ENCODE data around the gene CFAP161.
A peak's percentile ranks its signal among the peaks of the same experiment; 100 is the strongest.

Gene CFAP161, protein sequence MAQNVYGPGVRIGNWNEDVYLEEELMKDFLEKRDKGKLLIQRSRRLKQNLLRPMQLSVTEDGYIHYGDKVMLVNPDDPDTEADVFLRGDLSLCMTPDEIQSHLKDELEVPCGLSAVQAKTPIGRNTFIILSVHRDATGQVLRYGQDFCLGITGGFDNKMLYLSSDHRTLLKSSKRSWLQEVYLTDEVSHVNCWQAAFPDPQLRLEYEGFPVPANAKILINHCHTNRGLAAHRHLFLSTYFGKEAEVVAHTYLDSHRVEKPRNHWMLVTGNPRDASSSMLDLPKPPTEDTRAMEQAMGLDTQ

DNA sequence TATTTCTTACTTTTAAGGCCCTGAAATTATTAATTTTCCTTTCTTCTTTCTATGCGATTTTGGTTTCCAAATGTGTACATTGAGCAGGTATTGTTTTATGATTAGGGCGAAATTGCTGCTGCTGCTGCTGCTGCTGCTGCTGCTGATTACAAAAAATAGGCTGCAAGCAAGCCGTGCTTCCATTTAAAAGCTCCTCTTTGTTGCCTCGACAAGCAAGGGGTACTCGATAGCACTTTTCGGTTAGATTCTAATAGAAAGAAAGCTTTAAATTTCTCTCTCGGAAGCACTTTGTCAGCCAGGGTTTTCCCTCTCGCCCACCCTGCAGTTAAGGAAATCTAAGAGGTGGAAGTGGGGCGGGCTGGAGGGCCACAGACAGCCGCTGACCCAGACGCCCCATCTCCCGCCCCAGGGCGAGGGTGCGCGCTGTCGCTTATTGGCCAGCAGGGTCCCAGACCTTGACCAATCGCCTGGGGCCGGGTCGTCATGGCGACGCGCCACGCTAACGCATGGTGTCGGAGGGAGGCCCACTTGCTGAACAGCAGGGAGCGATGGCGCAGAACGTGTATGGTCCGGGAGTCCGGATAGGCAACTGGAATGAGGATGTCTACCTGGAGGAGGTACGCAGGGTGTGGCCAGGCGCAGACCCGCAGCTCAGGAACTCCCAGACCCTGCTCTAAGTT, at the start of gene CFAP161:
TSS of gene CFAP161 (plus strand) at position 489 of the 680 bp plus-strand sequence. CDS start at position 549, 60 bp downstream.
- no peak for DNase-seq

DNA sequence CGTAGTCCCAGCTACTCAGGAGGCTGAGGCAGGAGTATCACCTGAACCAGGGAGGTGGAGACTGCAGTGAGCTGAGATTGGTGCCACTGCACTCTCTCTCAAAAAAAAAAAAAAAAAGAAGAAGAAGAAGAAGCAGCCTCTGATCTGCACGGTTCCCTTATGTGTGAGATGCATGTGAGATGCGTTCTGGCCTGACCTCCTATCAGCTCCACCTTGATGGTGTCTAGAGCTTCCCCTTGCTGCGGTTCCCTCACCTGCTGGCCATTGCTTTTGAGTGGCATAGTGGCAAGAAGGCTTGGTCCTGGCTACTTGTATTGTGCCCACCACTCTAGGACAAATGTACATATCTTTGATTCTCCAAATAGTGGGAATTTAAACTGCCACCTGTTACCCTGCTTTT, 49.4 kb upstream of the CFAP161 start:
- no peak for DNase-seq

DNA sequence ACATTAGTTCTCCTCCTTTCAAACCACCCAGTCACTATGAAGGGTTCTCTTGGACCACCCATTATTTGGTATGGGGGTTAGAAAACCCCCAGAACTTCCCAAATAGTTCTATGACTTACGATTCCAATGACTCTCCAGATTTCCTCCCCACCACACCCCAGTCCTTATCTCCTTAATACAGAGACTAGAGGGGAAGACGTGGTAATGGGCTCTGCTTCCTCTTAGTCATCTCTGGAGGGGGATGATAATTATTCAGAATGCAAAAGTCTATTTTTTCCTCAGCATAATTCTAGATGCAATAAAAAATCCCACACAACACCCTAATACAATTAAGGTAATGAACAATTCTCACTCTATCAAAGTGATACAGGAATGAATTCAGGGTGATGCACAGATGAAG, 48.9 kb upstream of the CFAP161 start:
- DNase-seq, result no peak

DNA sequence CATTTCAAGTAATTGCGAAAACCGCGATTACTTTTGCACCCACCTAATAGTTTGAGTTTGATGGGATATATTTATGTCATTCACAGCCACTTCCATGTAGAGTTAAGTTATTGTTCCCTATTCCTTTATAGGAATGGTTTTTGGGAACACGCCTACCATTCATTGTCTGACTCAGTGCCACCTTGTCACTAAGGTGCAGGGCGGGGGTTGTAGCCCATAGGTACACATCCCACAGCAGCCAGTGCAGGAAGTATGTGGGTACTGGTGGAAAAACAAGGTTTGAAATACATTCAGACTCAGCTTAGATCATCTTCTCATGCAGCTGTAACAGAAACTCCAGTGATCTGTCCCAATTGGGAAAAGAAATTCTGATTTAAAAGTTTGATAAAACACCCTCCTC, 48.2 kb upstream of the CFAP161 start:
- no peak for DNase-seq

DNA sequence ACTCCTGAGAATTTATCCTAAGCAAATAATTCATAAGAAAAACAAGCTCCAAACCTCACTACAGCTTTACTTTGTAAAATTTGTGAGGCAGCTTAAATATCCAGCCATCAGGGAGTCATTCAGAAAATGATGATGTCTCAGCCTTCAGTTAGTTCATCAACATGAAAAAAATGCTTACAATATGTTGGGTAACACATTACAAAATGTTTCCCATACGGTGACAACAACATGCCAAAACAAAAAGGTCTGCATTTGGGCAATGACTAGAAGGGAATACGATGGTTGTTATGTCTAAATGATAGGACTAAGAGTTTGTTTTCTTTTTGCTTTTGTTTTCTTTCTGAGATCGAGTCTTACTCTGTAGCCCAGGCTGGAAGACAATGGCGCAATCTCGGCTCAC, 47.0 kb upstream of the CFAP161 start:
- DNase-seq, result no peak

DNA sequence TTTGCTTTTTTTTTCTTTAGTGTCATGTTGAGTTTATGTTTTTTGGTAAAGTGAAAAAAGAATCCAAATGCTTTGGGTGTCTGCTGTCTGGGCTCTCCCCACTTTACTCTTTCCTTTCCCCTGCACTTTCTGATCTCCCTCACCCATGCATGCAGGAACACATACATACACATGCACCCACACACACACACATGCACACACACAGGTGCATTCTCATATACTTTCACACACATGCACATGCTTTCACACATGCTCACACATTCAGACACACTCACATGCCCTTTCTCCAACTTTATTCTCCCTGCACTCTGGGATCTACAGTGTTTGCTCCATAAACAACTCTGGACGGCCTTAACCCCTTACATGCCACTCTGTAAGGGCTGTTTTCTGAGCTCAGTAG, 46.4 kb upstream of the CFAP161 start:
- DNase-seq, result no peak

DNA sequence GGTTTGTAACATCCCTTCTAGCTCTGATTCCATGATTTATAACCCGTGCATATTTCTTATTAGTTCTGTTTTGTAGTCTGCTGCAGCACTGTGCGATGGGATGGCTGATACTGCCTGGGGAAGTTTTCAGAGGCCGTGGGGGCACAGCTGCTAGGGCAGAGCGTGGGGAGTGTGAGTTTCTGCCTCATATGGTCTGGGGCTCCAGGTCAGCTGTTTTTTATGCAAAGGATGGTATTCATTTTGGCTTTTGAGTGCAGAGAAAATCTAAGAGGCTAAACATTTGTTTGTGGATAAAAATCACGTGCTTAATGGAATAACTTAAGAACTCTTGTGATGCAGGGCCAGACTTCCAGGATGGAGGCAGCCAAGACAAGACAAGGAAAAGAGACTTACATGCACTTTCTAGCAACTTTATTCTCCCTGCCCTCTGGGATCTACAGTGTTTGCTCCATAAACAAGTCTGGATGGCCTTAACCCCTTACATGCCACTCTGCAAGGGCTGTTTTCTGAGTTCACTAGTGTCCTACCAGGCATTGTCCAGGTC, 45.5 kb upstream of the CFAP161 start:
- no peak for DNase-seq

DNA sequence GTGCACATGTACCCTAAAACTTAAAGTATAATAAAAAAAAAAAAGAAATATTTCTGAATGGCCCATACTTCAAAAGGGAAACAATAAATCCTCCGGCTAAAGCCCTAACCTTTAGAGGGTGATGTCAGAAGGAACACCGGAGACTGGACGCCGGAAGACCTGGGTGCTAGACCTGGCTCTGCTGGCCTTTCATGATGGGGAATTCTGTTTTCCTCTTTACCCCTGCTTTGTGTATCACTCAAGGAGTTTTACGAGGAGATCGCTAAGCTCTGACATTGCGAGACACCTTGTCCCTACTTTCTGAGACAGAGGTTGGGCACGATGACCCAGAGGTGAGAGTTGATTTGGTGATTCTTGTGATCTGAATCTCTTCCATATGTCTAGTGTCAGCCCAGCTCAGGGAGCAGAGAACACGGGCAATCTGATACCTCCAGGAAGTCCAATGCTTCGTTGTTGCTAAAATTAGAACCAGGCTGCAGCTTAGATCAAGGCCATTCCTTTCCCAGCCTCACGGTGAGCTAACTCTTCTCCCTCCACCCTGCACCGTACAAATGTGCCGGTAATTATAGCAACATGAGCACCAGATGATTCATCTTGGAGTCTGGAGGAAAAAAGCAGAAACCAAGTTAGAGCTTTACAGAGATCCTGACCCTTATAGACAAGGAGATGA, 42.0 kb upstream of the CFAP161 start:
- no peak for DNase-seq

DNA sequence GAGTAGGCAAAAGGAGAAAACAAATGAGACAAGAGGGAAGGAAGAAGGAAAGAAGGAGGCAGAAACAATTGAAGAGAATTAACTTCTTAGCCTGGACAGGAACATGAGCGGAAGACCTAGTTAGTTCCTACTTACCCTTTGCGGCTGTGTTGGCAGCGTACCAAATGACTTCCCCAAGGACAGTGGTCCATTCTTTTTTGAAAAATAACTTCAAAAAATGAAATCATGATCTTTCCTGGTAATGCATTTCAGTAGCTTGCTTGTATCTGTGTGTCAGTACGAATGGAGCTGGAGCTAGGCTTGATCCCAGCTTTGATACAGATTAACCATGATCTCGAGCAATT, 41.5 kb upstream of the CFAP161 start:
- DNase-seq, result no peak

DNA sequence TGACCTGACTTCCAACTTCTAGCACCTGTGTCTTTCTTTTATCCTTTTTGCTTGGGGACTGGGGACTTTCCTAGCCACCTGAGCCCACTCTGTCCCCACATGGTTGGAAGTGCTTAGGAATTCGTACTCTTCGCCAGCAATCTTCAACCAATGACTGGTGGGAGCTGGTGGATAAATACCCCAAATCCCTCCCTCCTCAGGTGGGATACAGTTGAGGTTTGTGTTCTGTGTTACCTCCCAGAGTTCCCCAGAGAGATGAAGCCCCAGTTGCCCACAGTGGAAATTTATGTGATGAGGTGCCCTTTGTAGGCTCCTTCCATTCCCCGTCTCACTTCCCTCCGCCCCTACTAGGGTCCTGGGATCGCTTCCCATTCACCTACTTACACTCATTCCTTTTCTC, 40.1 kb upstream of the CFAP161 start:
- no peak for DNase-seq

DNA sequence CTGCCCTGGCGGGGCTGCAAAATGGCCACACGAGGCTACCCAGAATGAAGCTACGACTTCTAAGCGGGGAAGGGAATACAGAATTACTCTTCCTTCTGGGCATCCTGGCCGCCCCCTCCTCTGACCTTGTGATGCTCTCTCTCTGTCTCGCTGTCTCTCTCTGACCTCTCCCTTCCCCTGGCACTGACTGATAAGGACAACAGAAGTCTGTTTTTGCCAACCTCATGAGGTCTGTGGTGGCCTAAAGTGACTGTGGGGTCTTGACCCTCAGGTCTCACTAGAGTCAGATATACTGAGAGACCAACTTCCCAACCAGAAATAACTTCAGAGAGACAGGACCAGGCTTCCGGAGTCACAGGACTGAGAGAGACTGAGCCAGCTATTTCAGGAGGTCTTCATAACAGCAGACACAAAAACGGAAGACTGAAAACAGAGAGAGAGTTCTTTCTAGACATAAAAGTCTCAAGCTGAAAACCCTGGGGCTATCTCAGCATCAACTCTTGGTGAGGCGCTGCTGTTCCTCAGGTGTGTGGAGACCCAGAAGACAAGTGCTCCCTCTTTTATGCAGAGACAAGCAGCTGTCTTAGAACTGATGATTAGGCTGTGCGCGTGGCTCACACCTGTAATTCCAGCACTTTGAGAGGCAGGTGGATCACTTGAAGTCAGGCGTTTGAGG, 38.2 kb upstream of the CFAP161 start:
- DNase-seq, result no peak

DNA sequence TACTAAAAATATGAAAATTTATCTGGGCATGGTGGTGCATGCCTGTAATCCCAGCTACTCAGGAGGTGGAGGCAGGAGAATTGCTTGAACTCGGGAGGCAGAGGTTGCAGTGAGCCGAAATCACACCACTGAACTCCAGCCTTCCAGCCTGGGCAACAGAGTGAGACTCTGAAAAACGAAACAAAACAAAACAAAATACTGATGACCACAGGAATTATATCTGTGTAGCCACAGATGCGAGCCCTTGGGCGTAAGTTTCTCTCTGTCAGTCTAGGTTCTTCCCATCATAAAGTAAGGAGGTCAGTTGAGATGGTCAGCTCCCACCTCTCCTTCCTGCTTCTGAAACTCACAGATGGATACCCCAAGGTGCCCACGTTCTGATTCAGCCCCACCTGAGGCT, 37.7 kb upstream of the CFAP161 start:
- DNase-seq, result no peak

DNA sequence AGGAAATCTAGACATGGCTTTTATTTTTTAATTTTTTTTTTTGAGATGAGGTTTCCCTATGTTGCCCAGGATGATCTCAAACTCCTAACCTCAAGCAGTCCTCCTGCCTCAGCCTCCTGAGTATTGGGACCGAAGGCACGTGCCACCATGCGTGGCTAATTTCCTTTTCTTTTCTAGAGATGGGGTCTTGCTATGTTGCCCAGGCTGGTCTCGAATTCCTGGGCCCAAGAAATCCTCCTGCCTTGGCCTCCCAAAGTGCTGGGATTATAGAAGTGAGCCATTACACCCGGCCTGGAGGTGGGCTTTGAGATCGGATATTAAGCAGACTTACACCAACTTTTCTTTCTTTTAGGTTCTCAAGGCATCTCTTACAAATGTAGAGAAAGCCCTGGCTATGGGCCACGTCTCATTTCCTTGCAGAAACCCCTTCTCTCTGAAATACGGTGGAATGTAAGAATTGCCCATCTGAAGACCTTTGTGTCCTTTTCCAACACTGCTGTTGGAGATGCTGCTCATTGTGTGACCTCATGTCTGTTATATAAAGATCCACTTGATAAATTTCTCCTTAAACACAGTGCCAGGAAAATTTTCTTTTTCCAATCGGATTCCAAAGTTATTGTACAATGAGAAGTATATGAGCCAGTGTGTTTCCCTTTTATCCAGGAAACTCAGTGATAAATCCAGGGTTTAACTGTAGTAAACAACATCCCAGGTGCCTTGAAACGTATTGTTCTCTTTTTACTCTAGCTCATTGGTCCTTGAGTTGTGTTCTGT, 36.8 kb upstream of the CFAP161 start:
- no peak for DNase-seq

DNA sequence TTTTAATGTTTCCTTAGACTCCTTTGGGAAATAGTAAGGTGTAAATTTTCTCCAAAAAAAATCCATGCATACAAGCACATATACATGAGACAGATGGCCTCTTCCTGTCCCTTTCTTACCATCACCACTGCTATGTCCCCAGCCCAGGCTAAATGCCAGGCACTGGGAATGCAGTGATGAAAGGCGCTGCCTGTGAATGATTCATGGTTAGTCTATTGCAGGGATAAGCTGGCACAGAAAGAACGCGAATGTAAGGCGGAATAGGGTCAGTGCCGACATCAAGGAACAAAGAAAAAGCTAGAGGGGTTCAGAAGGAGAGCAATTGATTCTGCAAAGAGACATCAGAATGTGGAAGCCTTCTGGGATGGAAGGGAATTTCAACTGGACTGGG, 36.2 kb upstream of the CFAP161 start:
- no peak for DNase-seq

DNA sequence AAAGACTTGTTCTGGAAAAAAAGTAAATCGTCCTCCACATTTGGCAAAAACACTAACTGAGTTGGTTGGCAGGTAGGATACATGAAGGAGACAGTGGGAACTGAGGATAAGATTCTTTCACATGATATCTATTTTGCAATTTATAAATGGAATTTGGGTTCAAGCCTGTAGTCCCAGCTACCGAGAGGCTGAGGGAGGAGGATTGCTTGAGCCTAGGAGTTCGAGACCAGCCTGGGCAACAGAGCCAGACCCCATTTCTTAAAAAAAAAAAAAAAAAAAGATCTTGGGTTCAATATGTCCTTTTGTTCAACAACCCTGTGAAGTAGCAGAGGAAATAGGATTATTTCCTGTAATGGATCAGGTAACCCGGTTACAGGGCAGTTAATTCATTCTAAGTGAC, 35.7 kb upstream of the CFAP161 start:
- DNase-seq, result no peak

DNA sequence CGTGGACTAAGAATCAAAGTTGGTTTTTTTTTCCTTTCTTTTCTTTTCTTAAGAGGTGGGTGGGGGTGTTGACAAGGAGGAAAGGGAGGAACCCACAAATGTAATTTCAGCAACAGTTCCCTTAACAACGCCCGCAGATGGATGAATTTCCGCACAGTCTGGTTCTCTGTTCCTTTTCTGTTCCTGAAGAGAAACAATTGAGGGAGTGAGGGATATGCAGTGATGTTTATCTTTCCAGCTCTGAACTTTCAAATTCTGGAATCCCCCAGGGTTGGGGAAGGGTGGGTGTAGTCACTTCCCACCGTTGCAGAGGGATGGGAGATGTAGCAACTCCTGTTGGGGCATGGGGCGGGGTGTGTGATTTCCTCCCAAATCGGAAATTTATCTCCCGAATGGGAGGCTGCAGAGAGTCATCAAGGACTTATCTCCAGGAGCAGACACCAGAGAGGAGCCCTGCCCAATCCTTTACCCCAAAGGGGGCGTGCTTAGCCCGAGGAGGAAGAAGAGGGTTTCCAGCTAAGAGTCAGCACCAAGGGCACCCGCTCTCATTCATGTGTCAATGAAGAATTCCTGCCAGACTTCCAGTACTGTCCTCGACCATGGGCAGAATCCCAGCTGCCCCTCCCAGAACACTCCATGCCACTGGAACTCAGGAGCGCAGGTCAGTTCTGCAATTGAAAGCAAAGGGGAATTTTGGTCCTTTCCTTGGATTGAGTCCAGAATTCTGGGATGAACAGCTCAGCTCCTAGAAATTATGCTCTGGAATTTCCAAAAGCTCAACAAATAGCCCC, 35.0 kb upstream of the CFAP161 start:
- DNase-seq, result no peak

DNA sequence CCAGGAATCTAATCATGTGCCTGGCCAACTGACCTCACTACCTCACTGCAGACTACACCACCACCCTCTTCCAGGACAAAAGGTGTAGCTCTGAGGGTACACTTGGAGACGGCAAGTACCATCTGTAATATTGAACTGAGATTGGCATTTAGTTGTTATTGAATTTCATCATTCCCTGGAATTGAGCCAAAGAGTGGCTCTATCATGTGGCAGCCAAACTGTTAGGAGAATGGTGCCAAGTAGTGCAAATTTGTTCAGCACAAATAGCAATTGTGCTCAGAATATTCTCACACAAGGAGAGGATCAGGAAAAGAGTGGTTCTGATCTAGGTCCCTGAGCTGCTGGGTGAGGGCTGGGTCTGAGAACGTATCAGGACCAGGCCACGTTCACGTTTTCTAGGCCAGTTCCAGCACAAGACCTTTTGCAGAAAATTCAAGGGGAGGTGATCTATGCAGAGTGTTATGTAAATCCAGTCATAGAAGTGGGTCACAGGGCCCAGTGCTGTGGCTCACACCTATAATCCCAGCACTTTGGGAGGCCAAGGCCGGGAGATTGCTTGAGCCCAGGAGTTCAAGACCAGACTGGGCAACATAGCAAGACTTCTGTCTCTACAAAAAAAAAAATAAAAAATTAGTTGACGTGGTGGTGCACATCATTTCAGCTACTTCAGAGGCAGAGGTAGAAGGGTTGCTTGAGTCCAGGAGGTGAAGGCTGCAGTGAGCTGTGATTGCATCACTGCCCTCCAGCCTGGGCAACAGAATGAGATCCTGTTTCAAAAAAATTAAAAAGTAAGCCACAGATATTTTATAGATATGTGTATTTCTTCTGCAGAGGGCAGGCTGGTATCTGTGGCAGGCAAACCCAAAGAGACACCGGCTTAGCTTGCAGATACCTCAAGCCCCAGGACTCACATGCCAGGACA, 31.9 kb upstream of the CFAP161 start:
- DNase-seq, result peak; percentile 40

DNA sequence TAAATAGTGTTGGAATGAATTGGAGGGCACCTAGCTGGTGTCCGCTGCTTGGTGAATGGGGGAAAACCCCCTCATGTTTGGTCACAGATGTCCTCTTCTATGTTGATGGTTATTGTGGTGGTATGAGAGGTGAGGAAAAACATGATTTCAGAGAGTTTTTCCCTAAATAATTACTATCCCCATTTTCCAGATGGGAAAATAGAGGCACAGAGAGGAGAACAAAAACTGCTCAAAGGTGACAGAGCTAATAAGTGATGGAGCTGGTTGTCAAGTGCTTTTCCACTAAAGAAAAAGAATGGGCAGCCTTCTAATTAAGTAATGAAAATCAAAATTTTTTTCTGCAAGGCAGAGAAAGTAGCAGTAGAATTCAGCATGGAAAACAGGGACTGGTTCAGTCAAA, 30.2 kb upstream of the CFAP161 start:
- DNase-seq, result no peak

DNA sequence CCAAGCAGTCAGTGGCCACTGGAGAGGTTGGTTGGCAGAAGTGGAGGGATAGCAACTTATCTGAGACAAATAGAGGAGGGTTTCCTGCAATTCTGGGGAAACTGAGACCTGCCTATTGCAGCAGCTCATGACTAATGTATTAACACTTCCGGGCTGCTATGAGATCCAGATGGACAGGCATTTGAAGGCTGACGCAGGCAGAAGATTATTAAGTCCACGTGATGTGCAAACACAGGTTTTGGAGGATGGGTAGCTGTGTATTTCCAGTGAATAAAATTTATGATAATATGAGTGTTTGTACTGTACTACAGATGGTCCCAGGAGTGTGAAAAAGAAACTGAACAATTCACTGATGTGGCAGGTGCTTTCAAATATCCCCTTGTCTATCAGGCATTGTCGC, 28.5 kb upstream of the CFAP161 start:
- no peak for DNase-seq

DNA sequence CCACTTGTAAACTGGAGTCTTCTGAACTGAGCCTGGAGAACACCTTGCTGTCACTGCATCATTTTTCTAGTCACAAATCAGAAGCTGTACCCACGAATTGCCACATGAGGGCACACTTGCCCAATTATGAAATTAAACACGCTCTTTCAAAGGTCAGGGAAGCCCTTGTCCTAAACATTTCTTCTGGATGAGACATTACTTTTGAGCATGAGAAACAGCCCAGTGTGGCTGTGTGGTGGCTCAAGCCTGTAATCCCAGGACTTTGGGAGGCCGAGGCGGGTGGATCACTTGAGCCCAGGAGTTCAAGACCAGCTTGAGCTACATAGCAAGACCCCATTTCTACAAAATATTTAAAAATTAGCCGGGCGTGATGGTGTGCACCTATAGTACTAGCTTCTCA, 27.5 kb upstream of the CFAP161 start:
- peak; percentile 31 for DNase-seq

DNA sequence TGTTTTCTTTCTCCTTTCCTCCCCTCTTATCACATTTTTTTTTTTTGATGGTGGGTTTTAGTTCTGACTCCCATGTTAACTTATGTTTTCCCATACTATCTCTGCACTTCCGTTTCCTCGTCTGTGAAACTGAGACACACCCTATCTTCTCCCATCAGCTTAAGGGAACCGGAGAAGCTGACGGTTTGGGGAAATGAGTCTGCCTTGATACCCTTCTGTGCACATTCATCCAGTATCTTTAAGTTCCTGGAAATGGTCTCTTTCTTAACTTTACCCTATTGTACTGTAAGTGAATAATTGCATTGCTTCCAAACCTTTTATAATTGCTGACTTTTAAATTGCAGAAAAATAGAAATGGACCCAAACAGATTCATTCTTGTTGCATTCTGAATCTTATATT, 26.2 kb upstream of the CFAP161 start:
- no peak for DNase-seq

Data from NCI-H446 treated with DMSO at 0.1 percent for 48 hours (cell line).